IMR-90 (cell line): ENCODE measurements around the gene EGLN3. TPM values are rescaled to one million over a fixed set of nuclear protein-coding genes. Genes with fewer than 3 reads are reported as not detected.

Experiments
- ATAC-seq: fragments of 200-7000 bp; cut with Tn5 transposase; 2 replicates; pipeline ENCODE4 v1.9.1; 2020; ENCODE audit warnings: low read depth, mild to moderate bottlenecking, moderate library complexity
- BruUV-seq: library from RNA; stranded (reverse); fragments of 400-500 nt; replicated peaks from 2 replicates; lab custom pipeline; 2021; lab: Mats Ljungman, UMichigan
- CTCF ChIA-PET: fragments of 300-600 bp; formaldehyde crosslinking; extraction: SDS; loops from one replicate; lab custom pipeline; 2021; ENCODE audit warnings: antibody characterized with exemption; lab: Yijun Ruan, JAX
- POLR2A ChIA-PET: fragments of 300-600 bp; sonication (Branson Sonifier 250); formaldehyde crosslinking; loops from one replicate; lab custom pipeline; 2022; ENCODE audit warnings: antibody characterized with exemption; ENCODE audit not compliant: unreplicated experiment; lab: Charles Lee
- DNase-seq: peaks from one replicate; pipeline ENCODE4 v3.0.0; 2013
- H2AFZ ChIP-seq: replicated peaks from 2 replicates; pipeline ENCODE3; 2013; ENCODE audit warnings: low read length, mild to moderate bottlenecking; ENCODE audit not compliant: poor library complexity
- H2AK5ac ChIP-seq: 2 replicates; pipeline ENCODE4 v1.6.1; 2013; ENCODE audit warnings: low read depth, low read length, inconsistent platforms
- H2AK9ac ChIP-seq: replicated peaks from 2 replicates; pipeline ENCODE3; 2013; ENCODE audit warnings: mild to moderate bottlenecking, low read depth, low read length, moderate library complexity; ENCODE audit not compliant: poor library complexity
- H2BK120ac ChIP-seq: 2 replicates; pipeline ENCODE4 v1.6.1; 2013; ENCODE audit warnings: low read depth, low read length, inconsistent platforms
- H2BK15ac ChIP-seq: 3 replicates; pipeline ENCODE4 v1.6.1; 2013; ENCODE audit warnings: low read depth, low read length, inconsistent platforms
- H2BK20ac ChIP-seq: 2 replicates; pipeline ENCODE4 v1.6.1; 2013; ENCODE audit warnings: low read depth, mild to moderate bottlenecking, inconsistent platforms, low read length, moderate library complexity
- H2BK5ac ChIP-seq: 2 replicates; pipeline ENCODE4 v1.6.1; 2013; ENCODE audit warnings: mild to moderate bottlenecking, low read depth, low read length, inconsistent platforms; ENCODE audit not compliant: poor library complexity, severe bottlenecking
- H3K14ac ChIP-seq: replicated peaks from 2 replicates; pipeline ENCODE4 v1.6.1; 2013; ENCODE audit warnings: low read depth, low read length, inconsistent platforms
- H3K18ac ChIP-seq: 2 replicates; pipeline ENCODE4 v1.6.1; 2013; ENCODE audit warnings: low read depth, low read length, control low read depth
- H3K23ac ChIP-seq: 2 replicates; pipeline ENCODE4 v1.6.1; 2013; ENCODE audit warnings: low read depth, low read length, inconsistent platforms
- H3K27ac ChIP-seq: 2 replicates; pipeline ENCODE4 v1.5.1; 2013; ENCODE audit warnings: mild to moderate bottlenecking, control low read depth, low read length; ENCODE audit not compliant: insufficient read depth
- H3K27me3 ChIP-seq: 2 replicates; pipeline ENCODE4 v1.6.1; 2013; ENCODE audit warnings: low read length; ENCODE audit not compliant: control insufficient read depth, insufficient read depth
- H3K36me3 ChIP-seq: 2 replicates; pipeline ENCODE4 v1.6.1; 2013; ENCODE audit warnings: low read length, mixed read lengths; ENCODE audit not compliant: control insufficient read depth, insufficient read depth
- H3K4ac ChIP-seq: 2 replicates; pipeline ENCODE4 v1.6.1; 2013; ENCODE audit warnings: low read depth, low read length, inconsistent platforms
- H3K4me1 ChIP-seq: 2 replicates; pipeline ENCODE4 v1.6.1; 2013; ENCODE audit warnings: low read length, mixed read lengths; ENCODE audit not compliant: control insufficient read depth, insufficient read depth
- H3K4me2 ChIP-seq: 2 replicates; pipeline ENCODE4 v1.6.1; 2013; ENCODE audit warnings: low read depth, mild to moderate bottlenecking, control low read depth, low read length, moderate library complexity
- H3K4me3 ChIP-seq: 2 replicates; pipeline ENCODE4 v1.5.1; 2013; ENCODE audit warnings: low read depth, mild to moderate bottlenecking, control low read depth, low read length, moderate library complexity; ENCODE audit not compliant: insufficient read depth
- H3K56ac ChIP-seq: 2 replicates; pipeline ENCODE4 v1.6.1; 2013; ENCODE audit warnings: low read length, inconsistent platforms; ENCODE audit not compliant: insufficient read depth; ENCODE audit errors: extremely low read depth
- H3K79me1 ChIP-seq, 2 experiments: 2 replicates each; pipeline ENCODE4 v1.6.1; 2013; ENCODE audit warnings: low read length in 2 of 2, inconsistent platforms in 1 of 2, low read depth in 1 of 2
- H3K9ac ChIP-seq: 2 replicates; pipeline ENCODE4 v1.6.1; 2013; ENCODE audit warnings: low read depth, low read length, control low read depth
- H3K9me1 ChIP-seq: 2 replicates; pipeline ENCODE4 v1.6.1; 2013; ENCODE audit warnings: low read length, inconsistent platforms; ENCODE audit not compliant: insufficient read depth
- H3K9me3 ChIP-seq: 2 replicates; pipeline ENCODE4 v1.6.1; 2013; ENCODE audit warnings: low read length; ENCODE audit not compliant: control insufficient read depth, insufficient read depth
- H4K20me1 ChIP-seq: 2 replicates; pipeline ENCODE4 v1.6.1; 2013; ENCODE audit warnings: low read length, inconsistent platforms; ENCODE audit not compliant: insufficient read depth
- H4K5ac ChIP-seq: 2 replicates; pipeline ENCODE4 v1.6.1; 2013; ENCODE audit warnings: mild to moderate bottlenecking, low read depth, low read length, control low read depth
- H4K8ac ChIP-seq, 2 experiments: 2 replicates each; pipeline ENCODE4 v1.6.1; 2013; ENCODE audit warnings: low read depth in 2 of 2, low read length in 2 of 2, control low read depth in 1 of 2, inconsistent platforms in 1 of 2
- H4K91ac ChIP-seq: 2 replicates; pipeline ENCODE4 v1.6.1; 2013; ENCODE audit warnings: low read depth, low read length, inconsistent platforms; ENCODE audit not compliant: insufficient read depth
- BHLHE40 ChIP-seq: fragments of 150-350 bp; IDR thresholded peaks from 2 replicates; pipeline ENCODE4 v1.6.1; 2016; ENCODE audit warnings: mild to moderate bottlenecking, low read depth, low read length
- CEBPB ChIP-seq: IDR thresholded peaks from 2 replicates; pipeline ENCODE4 v1.6.1; 2012; ENCODE audit warnings: low read depth, low read length, improper control_type of control experiment
- CHD1 ChIP-seq: IDR thresholded peaks from 2 replicates; pipeline ENCODE4 v1.6.1; 2012; ENCODE audit warnings: low read depth, low read length, improper control_type of control experiment
- CTCF ChIP-seq: conservative IDR thresholded peaks from 2 replicates; pipeline ENCODE4 v1.5.1; 2012; ENCODE audit warnings: mild to moderate bottlenecking, low read depth, low read length, improper control_type of control experiment
- ELK1 ChIP-seq: fragments of 150-350 bp; IDR thresholded peaks from 2 replicates; pipeline ENCODE4 v1.6.1; 2016; ENCODE audit warnings: low read depth, mild to moderate bottlenecking, low read length, moderate library complexity, borderline replicate concordance
- MAZ ChIP-seq: IDR thresholded peaks from 2 replicates; pipeline ENCODE4 v1.6.1; 2012; ENCODE audit warnings: low read depth, mild to moderate bottlenecking, low read length, improper control_type of control experiment, moderate library complexity, borderline replicate concordance
- MXI1 ChIP-seq: IDR thresholded peaks from 2 replicates; pipeline ENCODE4 v1.6.1; 2012; ENCODE audit warnings: low read depth, mild to moderate bottlenecking, low read length, moderate library complexity, borderline replicate concordance
- POLR2A ChIP-seq: IDR thresholded peaks from 2 replicates; pipeline ENCODE4 v1.6.1; 2012; ENCODE audit warnings: mild to moderate bottlenecking, low read depth, low read length
- RCOR1 ChIP-seq: IDR thresholded peaks from 2 replicates; pipeline ENCODE4 v1.6.1; 2012; ENCODE audit warnings: mild to moderate bottlenecking, low read length, improper control_type of control experiment; ENCODE audit not compliant: insufficient replicate concordance
- USF2 ChIP-seq: fragments of 150-350 bp; IDR thresholded peaks from 2 replicates; pipeline ENCODE4 v1.6.1; 2017; ENCODE audit warnings: mild to moderate bottlenecking, antibody characterized with exemption, low read length, low read depth
- WGBS, 2 experiments: methylation state at CpG; one replicate each; pipeline versions ENCODE4 v1.1.5 to v1.1.7; 2013; ENCODE audit warnings: missing lambda C conversion rate in 2 of 2; ENCODE audit not compliant: insufficient read length in 1 of 2; ENCODE audit errors: extremely low coverage in 2 of 2; 5-methylcytosine and 5-hydroxymethylcytosine counted together
- dilution Hi-C: fragments of 300-500 bp; cut with HindIII; formaldehyde crosslinking; loops from one replicate; pipeline ENCODE4 v1.14.3; 2018; ENCODE audit warnings: low sequenced_read_pairs; ENCODE audit not compliant: unreplicated experiment
- in situ Hi-C: fragments of 300-500 bp; cut with MboI; formaldehyde crosslinking; loops from 3 replicates; pipeline ENCODE4 v1.14.3; 2019; ENCODE audit warnings: low sequenced_read_pairs, inconsistent platforms, mixed read lengths
- intact Hi-C: fragments of 100-400 bp; cut with micrococcal nuclease; formaldehyde crosslinking; loops from 2 replicates; pipeline ENCODE4 v1.10.0; 2022
- polyA plus RNA-seq, 3 experiments: library from polyadenylated mRNA; depleted of rRNA; stranded (reverse); fragments of >200 nt; gene quantifications; 2 replicates each; pipeline ENCODE4 v1.2.3, GENCODE V29; 2012; ENCODE audit warnings: low replicate concordance in 1 of 3
- total RNA-seq: library from RNA; depleted of rRNA; stranded (reverse); fragments of >200 nt; gene quantifications from 2 replicates; pipeline ENCODE4 v1.2.3, GENCODE V29; 2012

EGLN3 gene
- total and polyA plus RNA-seq, 2 of the 4 experiments (the other 2 are of a cell fraction): under 0.01 to 0.03 TPM

- DNase-seq (no peak), ATAC-seq (no peak)
- Histone ChIP-seq H3K23ac (no peak overlapping the region), H3K14ac (no peak overlapping the region), H2BK5ac (no peak overlapping the region), H3K56ac (no peak overlapping the region), H3K9me3 (no peaks in the 10 kb centered on the region), H4K8ac (no peak overlapping the region), H4K91ac (no peak overlapping the region), H3K27me3 (no peaks in the 10 kb centered on the region; the same call in 1 of the 2 replicates), H2AFZ (no peak overlapping the region), H3K36me3 (no peaks in the 10 kb centered on the region), H3K4ac (no peak overlapping the region), H3K18ac (no peak overlapping the region), H2BK20ac (no peak overlapping the region), H3K4me1 (no peaks in the 10 kb centered on the region), H3K9ac (no peak overlapping the region), H2BK120ac (no peak overlapping the region), H3K79me1 (no peaks in the 10 kb centered on the region), H2AK9ac (no peak overlapping the region), H2AK5ac (no peak overlapping the region), H2BK15ac (no peak overlapping the region), H4K5ac (no peak overlapping the region), H3K9me1 (no peaks in the 10 kb centered on the region), H4K20me1 (no peaks in the 10 kb centered on the region), H3K27ac (no peak overlapping the region), H3K4me3 (no peak overlapping the region), H3K4me2 (no peak overlapping the region)
- dilution Hi-C loops (no loop called here), in situ Hi-C loops (no loop called here), intact Hi-C loops (no loop called here)
- WGBS, 2 experiments: no CpG with 5 or more reads among the region's 6 CpGs
- no peak for TF ChIP-seq MXI1
- TF ChIP-seq USF2: no peak
- no peak for TF ChIP-seq CTCF
- no peak for TF ChIP-seq MAZ
- no peak for TF ChIP-seq CEBPB
- no peak for TF ChIP-seq ELK1
- no peak for TF ChIP-seq RCOR1
- TF ChIP-seq BHLHE40: no peak
- no peak for TF ChIP-seq POLR2A
- TF ChIP-seq CHD1: no peak
- BruUV-seq: no TSS peak
- POLR2A ChIA-PET: no interaction called here
- CTCF ChIA-PET: no interaction called here
Observed at GRCh38 chr14:33972583-33973081, 21.8 kb upstream of the EGLN3 start.
